ENCODE results near the gene COQ10B. TPM values are rescaled to one million over a fixed set of nuclear protein-coding genes. Genes with fewer than 3 reads are reported as not detected.

The COQ10B gene
- polyA plus RNA-seq, 6 donors from 2014 or later: 36.6 to 83.2 (median 48.5) TPM

GRCh38 chr2:197498937-197499593 is 45.7 kb downstream of the COQ10B start:
- no peaks in the 10 kb centered on the region for H3K27me3 Mint-ChIP-seq
- peak overlapping the region; percentile 88 to 98 (median 94) for H3K4me3 Mint-ChIP-seq
- peak overlapping the region; percentile 93 to 98 (median 96) for H3K27ac Mint-ChIP-seq
- H3K36me3 Mint-ChIP-seq: peaks cover 0 to 8% of the 10 kb centered on the region in 2 donors
- ATAC-seq (ENCODE audit: low read depth in 2 of 2): peak in 1 of 2 donors; percentile 3
- DNase-seq: peak; percentile 38
- no peaks in the 10 kb centered on the region for H3K9me3 Mint-ChIP-seq
- peaks cover 19 to 51% (median 41%) of the 10 kb centered on the region in 3 donors for H3K4me1 Mint-ChIP-seq

- Mint-ChIP-seq H3K27ac (peak within 1 kb of the TSS; percentile 93 to 98 (median 96)), H3K4me1 (peaks cover 19 to 51% (median 44%) of the 10 kb centered on the region in 3 donors), H3K36me3 (peaks cover 0 to 8% of the 10 kb centered on the region in 2 donors), H3K4me3 (peak within 1 kb of the TSS; percentile 88 to 98 (median 94)), H3K9me3 (no peaks in the 10 kb centered on the region), H3K27me3 (no peaks in the 10 kb centered on the region)
- peak; percentile 98 for DNase-seq
- ATAC-seq (ENCODE audit: low read depth in 2 of 2): peak; percentile 78 to 79
These were observed 46.5 kb downstream of the COQ10B start, which contains the start of the genes HSPD1 and HSPE1 for GRCh38 chr2:197499594-197500502. Gene HSPD1, minus strand, starts transcription at chr2:197499840. Its CDS starts 992 bp downstream, at chr2:197498848. Gene HSPE1, plus strand, starts transcription at chr2:197500379. Its CDS starts 58 bp downstream, at chr2:197500437.

- Mint-ChIP-seq H3K36me3 (peaks cover 0 to 8% of the 10 kb centered on the region in 2 donors), H3K27me3 (no peaks in the 10 kb centered on the region), H3K4me3 (peak overlapping the region; percentile 88 to 98 (median 94)), H3K27ac (peak overlapping the region; percentile 93 to 98 (median 96)), H3K4me1 (peaks cover 19 to 51% (median 44%) of the 10 kb centered on the region in 3 donors), H3K9me3 (no peaks in the 10 kb centered on the region)
- ATAC-seq (ENCODE audit: low read depth in 2 of 2): peak; percentile 11 to 18
- DNase-seq: no peak
These were observed 47.3 kb downstream of the COQ10B start for GRCh38 chr2:197500503-197501131.

- Mint-ChIP-seq H3K27ac (peak overlapping the region in 5 of 6 donors; percentile 61 to 97 (median 79)), H3K4me1 (peaks cover 16 to 41% (median 39%) of the 10 kb centered on the region in 3 donors), H3K9me3 (no peaks in the 10 kb centered on the region), H3K36me3 (peaks cover 0 to 3% of the 10 kb centered on the region in 2 donors), H3K4me3 (peak overlapping the region in 7 of 8 donors; percentile 23 to 95 (median 63)), H3K27me3 (no peaks in the 10 kb centered on the region)
- DNase-seq (no peak), ATAC-seq (ENCODE audit: low read depth in 2 of 2) (no peak)
These were observed 48.8 kb downstream of the COQ10B start for GRCh38 chr2:197502201-197502600.

GRCh38 chr2:197502685-197503084 is 49.3 kb downstream of the COQ10B start:
- no peak for ATAC-seq (ENCODE audit: low read depth in 2 of 2)
- no peaks in the 10 kb centered on the region for H3K9me3 Mint-ChIP-seq
- peaks cover 14 to 36% (median 35%) of the 10 kb centered on the region in 3 donors for H3K4me1 Mint-ChIP-seq
- no peak for DNase-seq
- H3K36me3 Mint-ChIP-seq: peaks cover 0 to 3% of the 10 kb centered on the region in 2 donors
- H3K27me3 Mint-ChIP-seq: no peaks in the 10 kb centered on the region
- peak overlapping the region in 3 of 6 donors; percentile 37 to 93 (median 79) for H3K27ac Mint-ChIP-seq
- peak overlapping the region in 5 of 8 donors; percentile 12 to 94 (median 42) for H3K4me3 Mint-ChIP-seq

GRCh38 chr2:197504000-197504399 is 50.6 kb downstream of the COQ10B start:
- H3K9me3 Mint-ChIP-seq: no peaks in the 10 kb centered on the region
- peaks cover 13 to 24% (median 23%) of the 10 kb centered on the region in 3 donors for H3K4me1 Mint-ChIP-seq
- no peak for DNase-seq
- H3K27me3 Mint-ChIP-seq: no peaks in the 10 kb centered on the region
- peak overlapping the region in 1 of 8 donors; percentile 38 for H3K4me3 Mint-ChIP-seq
- H3K36me3 Mint-ChIP-seq: peaks cover 0 to 3% of the 10 kb centered on the region in 2 donors
- H3K27ac Mint-ChIP-seq: peak overlapping the region in 3 of 6 donors; percentile 56 to 71 (median 60)
- ATAC-seq (ENCODE audit: low read depth in 2 of 2): no peak

DNA sequence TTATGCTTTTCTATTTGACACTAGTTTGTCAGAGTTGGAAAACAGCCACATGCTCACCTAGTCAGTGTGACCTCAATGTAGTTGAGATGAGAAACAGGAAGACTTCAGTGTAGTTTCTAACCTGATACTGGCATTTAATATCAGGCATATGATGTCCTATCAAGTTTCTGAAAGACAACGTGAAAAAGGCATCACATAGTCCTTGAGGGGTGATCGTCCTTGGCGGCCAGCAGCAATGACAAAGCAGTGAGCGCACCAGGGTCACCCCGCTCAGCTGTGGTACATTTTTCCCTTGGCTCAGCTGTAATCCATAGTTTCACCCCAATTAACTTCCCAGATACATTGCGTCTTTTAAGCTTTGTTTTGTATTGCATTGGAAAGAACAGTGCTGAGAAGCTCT is 51.2 kb downstream of the COQ10B start:
- Mint-ChIP-seq H3K4me3 (peak overlapping the region in 1 of 8 donors; percentile 38), H3K27ac (peak overlapping the region in 2 of 6 donors; percentile 59 to 71)
- no peak for ATAC-seq (ENCODE audit: low read depth in 2 of 2)

DNA sequence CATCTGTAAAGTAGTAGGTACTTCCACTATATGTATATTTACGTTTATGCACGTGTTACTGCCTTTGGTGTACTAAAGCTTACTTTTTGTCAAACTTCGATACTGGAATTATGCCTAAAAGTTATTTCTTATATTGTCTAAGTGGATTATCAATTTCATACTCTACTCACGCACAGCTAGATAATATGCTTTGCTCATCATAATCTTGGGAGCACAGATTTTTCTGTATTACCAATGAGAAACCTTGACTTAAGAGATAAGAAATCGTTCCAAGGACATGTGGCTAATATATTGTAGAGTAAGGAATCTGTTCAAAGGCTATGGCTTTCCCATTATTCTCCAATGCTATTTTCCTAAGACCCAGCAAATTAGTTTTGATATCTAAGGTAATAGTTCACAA is 53.3 kb downstream of the COQ10B start:
- DNase-seq (no peak), ATAC-seq (ENCODE audit: low read depth in 2 of 2) (no peak)
- Mint-ChIP-seq H3K4me3 (no peak overlapping the region), H3K9me3 (no peaks in the 10 kb centered on the region), H3K27ac (no peak overlapping the region), H3K4me1 (peaks cover 8 to 13% (median 10%) of the 10 kb centered on the region in 3 donors), H3K27me3 (no peaks in the 10 kb centered on the region), H3K36me3 (peaks cover 0 to 3% of the 10 kb centered on the region in 2 donors)

More for the DNA sequence above, 51.2 kb downstream of the COQ10B start:
- Mint-ChIP-seq H3K36me3 (peaks cover 0 to 3% of the 10 kb centered on the region in 2 donors), H3K9me3 (no peaks in the 10 kb centered on the region), H3K4me1 (peaks cover 13 to 23% (median 22%) of the 10 kb centered on the region in 3 donors), H3K27me3 (no peaks in the 10 kb centered on the region)
- no peak for DNase-seq

- H3K36me3 Mint-ChIP-seq: no peaks in the 10 kb centered on the region
- peak overlapping the region in 1 of 6 donors; percentile 98 for H3K27ac Mint-ChIP-seq
- peak overlapping the region in 2 of 8 donors; percentile 95 to 98 for H3K4me3 Mint-ChIP-seq
- no peak for ATAC-seq (ENCODE audit: low read depth in 2 of 2)
- H3K4me1 Mint-ChIP-seq: peaks cover 21 to 41% (median 24%) of the 10 kb centered on the region in 3 donors
- DNase-seq: no peak
- no peaks in the 10 kb centered on the region for H3K27me3 Mint-ChIP-seq
- H3K9me3 Mint-ChIP-seq: no peaks in the 10 kb centered on the region
These were observed 60.6 kb downstream of the COQ10B start for GRCh38 chr2:197513915-197514314.

- peaks cover 21 to 47% (median 24%) of the 10 kb centered on the region in 3 donors for H3K4me1 Mint-ChIP-seq
- peaks cover 0 to 1% (median 0%) of the 10 kb centered on the region in 7 donors for H3K9me3 Mint-ChIP-seq
- no peaks in the 10 kb centered on the region for H3K27me3 Mint-ChIP-seq
- no peak for ATAC-seq (ENCODE audit: low read depth in 2 of 2)
- peak; percentile 3 for DNase-seq
- H3K4me3 Mint-ChIP-seq: peak overlapping the region; percentile 92 to 98 (median 95)
- peak overlapping the region; percentile 96 to 99 (median 97) for H3K27ac Mint-ChIP-seq
- no peaks in the 10 kb centered on the region for H3K36me3 Mint-ChIP-seq
These were observed 61.4 kb downstream of the COQ10B start for GRCh38 chr2:197514754-197515153.

DNA sequence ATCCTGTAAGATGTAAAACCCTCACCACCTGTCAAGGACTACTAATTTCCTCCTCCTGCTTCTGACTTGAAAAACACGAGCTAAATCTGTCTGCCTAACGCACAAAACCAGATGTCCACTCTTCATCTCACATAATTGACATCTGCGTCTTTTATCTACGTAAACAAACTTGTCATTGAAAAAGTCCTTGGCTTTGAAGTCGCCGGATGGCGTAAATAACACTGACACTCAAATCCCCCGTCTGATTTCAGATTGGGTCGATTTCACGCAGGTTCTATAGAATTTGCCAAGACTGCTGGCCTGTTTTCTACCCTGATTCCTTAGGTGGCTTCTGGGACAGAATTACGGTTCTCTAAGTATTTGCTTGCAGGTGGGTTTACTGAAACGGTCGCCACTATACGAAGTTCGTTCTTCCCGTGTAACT is 62.0 kb downstream of the COQ10B start:
- Mint-ChIP-seq H3K4me3 (peak overlapping the region; percentile 92 to 98 (median 95)), H3K4me1 (peaks cover 21 to 47% (median 24%) of the 10 kb centered on the region in 3 donors), H3K27me3 (no peaks in the 10 kb centered on the region), H3K9me3 (peaks cover 0 to 1% (median 0%) of the 10 kb centered on the region in 7 donors), H3K27ac (peak overlapping the region; percentile 96 to 99 (median 97)), H3K36me3 (peaks cover under 1 to 3% of the 10 kb centered on the region in 2 donors)
- no peak for DNase-seq
- ATAC-seq (ENCODE audit: low read depth in 2 of 2): peak; percentile 24 to 35

DNA sequence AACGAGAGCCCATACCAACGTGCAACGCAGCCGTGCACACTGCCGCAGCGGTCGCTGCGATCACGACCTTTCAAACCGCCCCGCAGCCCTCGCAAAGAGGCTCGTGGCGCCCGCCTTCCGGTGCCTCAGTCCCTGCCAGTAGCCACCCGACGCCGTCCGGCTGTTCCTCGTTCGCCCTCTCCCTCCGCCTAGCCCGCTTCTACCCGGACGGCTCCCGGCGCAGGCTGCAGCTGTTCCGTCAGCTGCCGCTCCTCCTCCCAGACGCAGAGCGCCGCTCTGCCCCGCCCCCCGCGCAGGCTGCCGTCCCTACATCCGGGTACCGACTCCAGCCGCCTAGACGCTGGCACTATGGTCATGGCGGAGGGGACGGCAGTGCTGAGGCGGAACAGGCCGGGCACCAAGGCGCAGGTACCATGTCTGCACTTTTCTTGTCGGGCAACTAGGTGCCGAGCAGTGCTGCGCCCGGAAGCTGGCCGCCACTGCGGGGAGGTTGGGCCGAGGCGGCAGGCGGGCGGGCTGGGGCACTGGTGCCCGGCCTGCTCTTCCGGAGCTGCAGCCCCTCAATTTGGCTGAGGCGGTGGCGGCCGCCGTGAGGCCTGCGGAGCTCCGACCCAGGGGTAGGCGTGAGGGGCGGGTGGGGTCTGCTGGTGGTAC is 62.5 kb downstream of the COQ10B start, which contains the start of gene MOB4:
Gene MOB4 (plus strand): TSS at position 328 of the 654 bp plus-strand sequence. CDS start 21 bp downstream, at position 349.
- DNase-seq (peak; percentile 95), ATAC-seq (ENCODE audit: low read depth in 2 of 2) (peak; percentile 80 to 85)
- H3K9me3 Mint-ChIP-seq: peaks cover 0 to 5% (median under 1%) of the 10 kb centered on the region in 7 donors
- H3K36me3 Mint-ChIP-seq: peaks cover 6 to 8% of the 10 kb centered on the region in 2 donors
- peaks cover 22 to 47% (median 25%) of the 10 kb centered on the region in 3 donors for H3K4me1 Mint-ChIP-seq
- H3K27me3 Mint-ChIP-seq: no peaks in the 10 kb centered on the region
- peak within 1 kb of the TSS; percentile 97 to 99 (median 98) for H3K27ac Mint-ChIP-seq
- peak within 1 kb of the TSS; percentile 92 to 98 (median 95) for H3K4me3 Mint-ChIP-seq
